Caco-2 (cell line): ENCODE measurements around the gene NR2E3. TPM values are rescaled to one million over a fixed set of nuclear protein-coding genes. Genes with fewer than 3 reads are reported as not detected.

Source experiments
- BruUV-seq: library from RNA; stranded (reverse); fragments of 400-500 nt; replicated peaks from 2 replicates; lab custom pipeline; 2021; lab: Mats Ljungman, UMichigan
- CTCF ChIA-PET: fragments of 300-600 bp; sonication (Branson Sonifier 250); formaldehyde crosslinking; loops from one replicate; lab custom pipeline; 2022; ENCODE audit warnings: antibody characterized with exemption; lab: Charles Lee
- POLR2A ChIA-PET: fragments of 300-600 bp; sonication (Branson Sonifier 250); formaldehyde crosslinking; loops from one replicate; lab custom pipeline; 2022; ENCODE audit warnings: antibody characterized with exemption; lab: Charles Lee
- DNase-seq, 2 experiments: peaks; one replicate each; pipeline versions ENCODE4 v3.0.0 to v3.0.0-alpha.2; 2020 to 2022
- H3K27me3 ChIP-seq: replicated peaks from 2 replicates; pipeline ENCODE4 v1.6.0; 2011; ENCODE audit warnings: low read length; ENCODE audit not compliant: control insufficient read depth, insufficient read depth
- H3K36me3 ChIP-seq: 2 replicates; pipeline ENCODE4 v1.5.1; 2011; ENCODE audit warnings: low read length; ENCODE audit not compliant: control insufficient read depth, insufficient read depth
- H3K4me1 ChIP-seq: fragments of 250-450 bp; sonication (Bioruptor Pico); 2 replicates; pipeline ENCODE4 v1.5.1; 2020; ENCODE audit warnings: mild to moderate bottlenecking
- H3K4me3 ChIP-seq: 2 replicates; pipeline ENCODE4 v1.5.1; 2011; ENCODE audit warnings: low read depth, mild to moderate bottlenecking, control low read depth, low read length
- H3K9me3 ChIP-seq: fragments of 250-450 bp; sonication (Bioruptor Pico); 2 replicates; pipeline ENCODE4 v1.5.1; 2020; ENCODE audit warnings: mild to moderate bottlenecking, moderate library complexity
- H3K27ac Mint-ChIP-seq: one replicate; pipeline ENCODE4 v1.8.0; 2022; ENCODE audit warnings: mixed read lengths; ENCODE audit not compliant: unreplicated experiment
- H3K27me3 Mint-ChIP-seq: one replicate; pipeline ENCODE4 v1.8.0; 2022; ENCODE audit warnings: mixed read lengths; ENCODE audit not compliant: insufficient read depth, unreplicated experiment
- H3K36me3 Mint-ChIP-seq: one replicate; pipeline ENCODE4 v1.8.0; 2022; ENCODE audit warnings: mild to moderate bottlenecking, mixed read lengths; ENCODE audit not compliant: insufficient read depth, unreplicated experiment
- H3K4me1 Mint-ChIP-seq: one replicate; pipeline ENCODE4 v1.8.0; 2022; ENCODE audit warnings: low read depth, mixed read lengths; ENCODE audit not compliant: unreplicated experiment
- H3K4me3 Mint-ChIP-seq: one replicate; pipeline ENCODE4 v1.8.0; 2022; ENCODE audit warnings: mild to moderate bottlenecking, moderate library complexity, mixed read lengths; ENCODE audit not compliant: unreplicated experiment
- H3K9me3 Mint-ChIP-seq: one replicate; pipeline ENCODE4 v1.8.0; 2022; ENCODE audit warnings: mixed read lengths; ENCODE audit not compliant: unreplicated experiment
- CTCF ChIP-seq, 2 experiments: fragments of 200-600 bp in 1 of 2; IDR thresholded peaks; 1 replicate in 1 of 2; 2 replicates in 1 of 2; pipeline versions ENCODE4 v1.5.1 to v1.8.0; 2011 to 2022; ENCODE audit warnings: antibody characterized with exemption in 1 of 2, control low read depth in 1 of 2, inconsistent platforms in 1 of 2, low read depth in 1 of 2, low read length in 1 of 2, mild to moderate bottlenecking in 1 of 2, moderate library complexity in 1 of 2; ENCODE audit not compliant: insufficient read depth in 1 of 2, severe bottlenecking in 1 of 2, unreplicated experiment in 1 of 2
- intact Hi-C: fragments of 100-400 bp; cut with micrococcal nuclease; formaldehyde crosslinking; loops from one replicate; pipeline ENCODE4 v1.10.0; 2022; ENCODE audit not compliant: unreplicated experiment
- total RNA-seq: library from RNA; stranded (reverse); gene quantifications from 2 replicates; pipeline ENCODE4 v1.2.3, GENCODE V29; 2022

Gene NR2E3
- total RNA-seq, 1 experiment from 2014 or later, result not detected

- peaks cover 27% of the 10 kb centered on the region for H3K4me1 Mint-ChIP-seq
- BruUV-seq, result no TSS peak
- intact Hi-C loops, result no loop called here
- H3K4me3 ChIP-seq, result no peak overlapping the region
- no peaks in the 10 kb centered on the region for H3K27me3 ChIP-seq
- H3K27me3 Mint-ChIP-seq, result no peaks in the 10 kb centered on the region
- no peaks in the 10 kb centered on the region for H3K36me3 Mint-ChIP-seq
- DNase-seq, result peak; percentile 50 to 57
- H3K27ac Mint-ChIP-seq, result peak overlapping the region; percentile 65
- peaks cover 24% of the 10 kb centered on the region for H3K4me1 ChIP-seq
- ChIA-PET POLR2A (no interaction called here), CTCF (interaction anchor here (0.6 to 2.0 kb wide), 2 partner anchors 10 to 11 kb away, joined by 3 to 5 read pairs; no protein-coding TSS in a partner anchor)
- no peak overlapping the region for H3K4me3 Mint-ChIP-seq
- no peaks in the 10 kb centered on the region for H3K9me3 Mint-ChIP-seq
- no peaks in the 10 kb centered on the region; the same call in 1 of the 2 replicates for H3K36me3 ChIP-seq
- no peaks in the 10 kb centered on the region for H3K9me3 ChIP-seq
- no peak for TF ChIP-seq CTCF (IDR thresholded peaks at IDR 0.05; ENCODE audit: insufficient read depth in 1 of 2, low read depth in 1 of 2, low read length in 1 of 2, severe bottlenecking in 1 of 2, unreplicated experiment in 1 of 2)
Measured at GRCh38 chr15:71790081-71790480, 20.3 kb upstream of the NR2E3 start.

- H3K4me3 Mint-ChIP-seq, result no peak overlapping the region
Measured at GRCh38 chr15:71791975-71792374, 18.4 kb upstream of the NR2E3 start.

GRCh38 chr15:71792521-71792920 lies 17.8 kb upstream of the NR2E3 start:
- H3K36me3 Mint-ChIP-seq, result no peaks in the 10 kb centered on the region
- no peak for DNase-seq
- H3K4me1 Mint-ChIP-seq, result peaks cover 27% of the 10 kb centered on the region
- no peak overlapping the region for H3K4me3 ChIP-seq
- ChIA-PET CTCF (interaction anchor here (0.5 kb wide), 1 partner anchor 49 kb away, joined by 5 read pairs; no protein-coding TSS in a partner anchor), POLR2A (no interaction called here)
- H3K4me3 Mint-ChIP-seq, result no peak overlapping the region
- BruUV-seq, result no TSS peak
- H3K27ac Mint-ChIP-seq, result no peak overlapping the region
- no peaks in the 10 kb centered on the region for H3K9me3 ChIP-seq
- intact Hi-C loops, result no loop called here
- no peaks in the 10 kb centered on the region for H3K27me3 Mint-ChIP-seq
- H3K4me1 ChIP-seq, result peaks cover 24% of the 10 kb centered on the region
- no peaks in the 10 kb centered on the region for H3K27me3 ChIP-seq
- TF ChIP-seq CTCF (IDR thresholded peaks at IDR 0.05; ENCODE audit: insufficient read depth in 1 of 2, low read depth in 1 of 2, low read length in 1 of 2, severe bottlenecking in 1 of 2, unreplicated experiment in 1 of 2), result no peak
- no peaks in the 10 kb centered on the region; the same call in 1 of the 2 replicates for H3K36me3 ChIP-seq
- H3K9me3 Mint-ChIP-seq, result no peaks in the 10 kb centered on the region

More at GRCh38 chr15:71791975-71792374, 18.4 kb upstream of the NR2E3 start:
- no TSS peak for BruUV-seq
- CTCF ChIA-PET, result interaction anchor here (0.5 kb wide), 1 partner anchor 48 kb away, joined by 5 read pairs; no protein-coding TSS in a partner anchor
- no peak overlapping the region for H3K27ac Mint-ChIP-seq
- no peaks in the 10 kb centered on the region for H3K9me3 ChIP-seq
- H3K4me3 ChIP-seq, result no peak overlapping the region
- H3K36me3 Mint-ChIP-seq, result no peaks in the 10 kb centered on the region
- no peaks in the 10 kb centered on the region for H3K9me3 Mint-ChIP-seq
- no peaks in the 10 kb centered on the region for H3K27me3 ChIP-seq
- DNase-seq, result no peak
- POLR2A ChIA-PET, result no interaction called here
- no peak for TF ChIP-seq CTCF (IDR thresholded peaks at IDR 0.05; ENCODE audit: insufficient read depth in 1 of 2, low read depth in 1 of 2, low read length in 1 of 2, severe bottlenecking in 1 of 2, unreplicated experiment in 1 of 2)
- H3K36me3 ChIP-seq, result no peaks in the 10 kb centered on the region; the same call in 1 of the 2 replicates
- peaks cover 24% of the 10 kb centered on the region for H3K4me1 ChIP-seq
- intact Hi-C loops, result no loop called here
- no peaks in the 10 kb centered on the region for H3K27me3 Mint-ChIP-seq
- H3K4me1 Mint-ChIP-seq, result peaks cover 27% of the 10 kb centered on the region
